ENCODE measurements around the gene SCLY.

The SCLY gene

GRCh38 chr2:238091436-238092060 is 30.7 kb downstream of the SCLY start:
- no peak for TF ChIP-seq CTCF (IDR thresholded peaks at IDR 0.05; ENCODE audit: low read depth, low read length, missing control alignments)
- DNase-seq (ENCODE audit: low read depth): no peak
- no peak overlapping the region for H3K4me3 ChIP-seq (ENCODE audit: low read depth, low read length)

DNA sequence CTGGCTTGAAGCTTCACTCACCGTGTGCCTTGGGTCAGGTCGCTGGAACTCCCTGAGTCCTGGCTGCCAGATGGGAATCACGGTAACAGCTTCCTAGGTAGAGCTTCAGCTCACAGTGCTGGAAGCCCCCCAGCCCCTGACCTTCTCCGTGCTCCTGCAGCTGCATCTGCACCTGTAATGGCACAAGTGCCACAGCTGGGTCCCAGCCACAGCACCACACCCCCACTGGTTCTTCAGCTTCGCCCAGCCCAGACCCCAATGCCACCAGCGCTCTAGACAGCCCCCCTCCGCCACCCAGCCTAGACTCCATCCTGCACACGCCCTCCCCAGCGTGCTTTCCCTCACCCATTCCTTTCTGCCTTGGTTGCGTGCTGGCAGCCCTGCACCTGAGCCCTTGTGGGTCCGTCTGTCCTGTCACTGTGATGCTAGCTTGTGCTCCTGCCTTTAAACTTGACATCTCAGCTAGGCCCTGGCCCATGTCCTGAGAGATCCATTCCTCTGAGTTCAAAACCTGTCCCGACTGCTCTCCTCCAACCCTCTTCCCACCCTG is 31.8 kb downstream of the SCLY start:
- H3K4me3 ChIP-seq (ENCODE audit: low read depth, low read length): no peak overlapping the region
- no peak for TF ChIP-seq CTCF (IDR thresholded peaks at IDR 0.05; ENCODE audit: low read depth, low read length, missing control alignments)
- DNase-seq (ENCODE audit: low read depth): no peak

DNA sequence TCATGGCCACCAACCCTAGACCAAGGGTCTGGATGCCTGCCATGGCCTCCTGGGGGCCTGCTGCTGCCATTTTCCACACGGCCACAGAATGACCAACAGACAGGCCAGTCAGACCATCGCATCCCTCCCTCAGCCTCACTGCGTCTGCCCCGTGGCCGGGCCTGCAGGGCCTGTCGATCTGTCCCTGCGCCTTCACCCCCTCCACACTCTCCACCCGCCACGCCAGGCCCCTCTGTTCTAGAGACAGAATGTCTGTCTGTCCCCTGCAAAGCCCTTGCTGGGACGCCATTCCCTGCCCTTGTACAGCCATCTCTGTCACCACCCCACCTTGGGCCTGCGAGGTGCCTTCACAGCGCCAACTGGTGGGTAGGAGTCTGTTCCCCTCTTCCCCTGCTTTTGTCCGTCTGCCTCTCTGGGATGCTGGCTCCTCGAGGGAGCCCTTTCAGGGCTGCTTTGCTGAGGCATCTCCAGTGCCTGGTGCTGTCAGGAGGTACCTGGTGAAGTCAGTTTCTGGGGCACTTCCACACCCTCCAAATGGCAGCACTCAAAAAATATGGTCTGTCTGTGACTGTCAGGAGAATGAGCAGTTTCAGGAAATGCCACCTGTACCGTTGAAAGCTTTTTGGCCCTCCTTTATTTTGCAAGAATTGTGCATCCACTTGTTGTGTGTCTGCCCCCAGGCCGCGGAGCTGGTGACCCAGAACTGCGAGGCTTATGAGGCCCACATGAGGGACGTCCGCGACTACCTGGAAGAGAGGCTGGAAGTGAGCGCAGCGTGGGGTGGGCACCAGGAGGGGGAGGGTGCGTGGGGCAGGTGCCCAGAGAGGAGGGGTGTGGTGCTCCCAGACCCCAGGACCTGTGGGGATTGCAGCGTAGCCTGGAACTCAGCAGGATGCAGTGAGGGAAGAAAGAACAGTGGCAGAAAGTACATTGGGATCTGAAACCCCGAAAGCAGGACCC is 32.7 kb downstream of the SCLY start:
- TF ChIP-seq CTCF (IDR thresholded peaks at IDR 0.05; ENCODE audit: low read depth, low read length, missing control alignments): no peak
- H3K4me3 ChIP-seq (ENCODE audit: low read depth, low read length): no peak overlapping the region
- no peak for DNase-seq (ENCODE audit: low read depth)

- no peak overlapping the region for H3K4me3 ChIP-seq (ENCODE audit: low read depth, low read length)
- no peak for DNase-seq (ENCODE audit: low read depth)
- TF ChIP-seq CTCF (IDR thresholded peaks at IDR 0.05; ENCODE audit: low read depth, low read length, missing control alignments): no peak
Observed at GRCh38 chr2:238094438-238095022, 33.7 kb downstream of the SCLY start.

GRCh38 chr2:238095143-238095542 is 34.3 kb downstream of the SCLY start:
- DNase-seq (ENCODE audit: low read depth): no peak
- no peak for TF ChIP-seq CTCF (IDR thresholded peaks at IDR 0.05; ENCODE audit: low read depth, low read length, missing control alignments)

DNA sequence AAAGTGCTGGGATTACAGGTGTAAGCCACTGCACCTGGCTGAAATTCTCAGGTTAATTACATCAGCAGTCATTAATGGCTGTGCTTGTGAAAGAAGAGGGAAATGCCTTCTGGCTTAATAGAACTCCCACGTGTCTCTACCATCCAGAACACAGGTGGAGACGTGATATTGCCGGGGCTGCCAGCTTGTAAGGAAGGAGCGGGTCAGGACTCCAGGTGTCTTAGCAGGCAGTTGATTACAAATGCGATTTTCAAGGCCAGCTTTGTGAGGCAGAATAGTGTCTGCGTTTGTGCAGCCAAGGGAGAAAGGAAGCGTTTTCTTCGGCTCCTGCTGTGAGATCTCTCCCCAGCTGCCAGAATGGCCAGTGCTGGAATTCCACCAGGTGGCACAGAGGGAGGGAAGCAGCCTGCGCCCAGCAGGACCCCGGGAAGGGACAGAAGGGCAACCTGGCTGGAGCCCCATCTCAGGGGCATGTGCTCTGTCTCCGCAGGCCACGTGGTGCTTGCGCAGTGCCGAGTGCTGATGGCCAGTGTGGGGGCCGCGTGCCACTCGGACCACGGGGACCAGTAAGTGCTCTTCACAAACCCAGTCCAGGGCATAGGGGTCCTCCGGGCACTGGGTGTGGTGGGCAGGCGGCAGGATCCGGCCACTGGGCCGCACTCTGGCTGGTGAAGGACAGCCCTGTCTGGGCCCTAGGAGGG is 35.7 kb downstream of the SCLY start:
- no peak for DNase-seq (ENCODE audit: low read depth)
- no peak for TF ChIP-seq CTCF (IDR thresholded peaks at IDR 0.05; ENCODE audit: low read depth, low read length, missing control alignments)
- no peak overlapping the region for H3K4me3 ChIP-seq (ENCODE audit: low read depth, low read length)

More at GRCh38 chr2:238095143-238095542, 34.3 kb downstream of the SCLY start:
- no peak overlapping the region for H3K4me3 ChIP-seq (ENCODE audit: low read depth, low read length)

Data from GM12864 (cell line).